HEK293T (cell line): Measurements from ENCODE around the gene EHBP1L1.

Source experiments
- CTCF ChIA-PET: fragments of 350-600 bp; formaldehyde crosslinking; extraction: SDS; loops from one replicate; lab custom pipeline; 2021; ENCODE audit warnings: antibody characterized with exemption, inconsistent platforms; lab: Yijun Ruan, JAX
- POLR2A ChIA-PET: fragments of 350-600 bp; formaldehyde crosslinking; extraction: SDS; loops from one replicate; lab custom pipeline; 2020; ENCODE audit warnings: antibody characterized with exemption, inconsistent platforms; lab: Yijun Ruan, JAX
- DNase-seq: peaks from one replicate; pipeline ENCODE4 v3.0.0; 2012; ENCODE audit warnings: mixed read lengths; ENCODE audit errors: extremely low spot score
- BHLHE40 ChIP-seq: fragments of 450-650 bp; IDR thresholded peaks from 2 replicates; pipeline ENCODE4 v1.6.1; 2016; ENCODE audit warnings: mild to moderate bottlenecking, moderate library complexity, borderline replicate concordance
- CTBP1 ChIP-seq: fragments of 450-650 bp; IDR thresholded peaks from 2 replicates; pipeline ENCODE4 v1.6.1; 2016; ENCODE audit warnings: borderline replicate concordance
- ELF4 ChIP-seq: fragments of 450-650 bp; IDR thresholded peaks from 2 replicates; pipeline ENCODE4 v1.6.1; 2017; ENCODE audit warnings: antibody characterized with exemption
- FOXA1 ChIP-seq: fragments of 450-650 bp; IDR thresholded peaks from 2 replicates; pipeline ENCODE4 v1.6.1; 2016; ENCODE audit warnings: mild to moderate bottlenecking
- FOXK2 ChIP-seq: fragments of 450-650 bp; IDR thresholded peaks from 2 replicates; pipeline ENCODE4 v1.6.1; 2016; ENCODE audit warnings: mild to moderate bottlenecking
- FOXM1 ChIP-seq: fragments of 450-650 bp; IDR thresholded peaks from 2 replicates; pipeline ENCODE4 v1.6.1; 2017; ENCODE audit warnings: mild to moderate bottlenecking, borderline replicate concordance
- HDGF ChIP-seq: fragments of 450-650 bp; IDR thresholded peaks from 2 replicates; pipeline ENCODE4 v1.6.1; 2017; ENCODE audit warnings: antibody characterized with exemption, borderline replicate concordance
- L3MBTL2 ChIP-seq: fragments of 450-650 bp; conservative IDR thresholded peaks from 2 replicates; pipeline ENCODE4 v1.6.1; 2016; ENCODE audit warnings: mild to moderate bottlenecking
- LEF1 ChIP-seq: fragments of 450-650 bp; IDR thresholded peaks from 2 replicates; pipeline ENCODE4 v1.6.1; 2017; ENCODE audit warnings: mild to moderate bottlenecking, borderline replicate concordance
- NFRKB ChIP-seq: fragments of 450-650 bp; IDR thresholded peaks from 2 replicates; pipeline ENCODE4 v1.6.1; 2016; ENCODE audit warnings: mild to moderate bottlenecking, moderate library complexity
- PKNOX1 ChIP-seq: fragments of 450-650 bp; IDR thresholded peaks from 2 replicates; pipeline ENCODE4 v1.6.1; 2016
- SUZ12 ChIP-seq: fragments of 450-650 bp; IDR thresholded peaks from 2 replicates; pipeline ENCODE4 v1.6.1; 2016; ENCODE audit warnings: mild to moderate bottlenecking
- TARDBP ChIP-seq: fragments of 450-650 bp; IDR thresholded peaks from 2 replicates; pipeline ENCODE4 v1.6.1; 2016
- ZNF384 ChIP-seq: fragments of 450-650 bp; IDR thresholded peaks from 2 replicates; pipeline ENCODE4 v1.6.1; 2016

Gene EHBP1L1

GRCh38 chr11:65639623-65640482 lies 64.0 kb downstream of the EHBP1L1 start:
- ChIA-PET CTCF (no interaction called here), POLR2A (interaction anchor here (1.4 to 1.5 kb wide), 2 partner anchors 23 to 80 kb away, joined by 5 read pairs; partner anchors contain the start of genes RELA and RNASEH2C)
- TF ChIP-seq ELF4 (no peak), CTBP1 (no peak), NFRKB (no peak), SUZ12 (no peak), FOXM1 (no peak), L3MBTL2 (no peak), LEF1 (no peak), PKNOX1 (no peak), BHLHE40 (no peak), HDGF (no peak), FOXA1 (no peak), TARDBP (no peak)
- no peak for DNase-seq

GRCh38 chr11:65640483-65641296 lies 64.8 kb downstream of the EHBP1L1 start:
- POLR2A ChIA-PET, result no interaction called here
- DNase-seq, result no peak
- TF ChIP-seq L3MBTL2, result no peak
- no peak for TF ChIP-seq ZNF384
- no peak for TF ChIP-seq PKNOX1
- TF ChIP-seq BHLHE40, result no peak
- no peak for TF ChIP-seq FOXM1
- TF ChIP-seq FOXK2, result no peak
- TF ChIP-seq NFRKB, result no peak
- no peak for TF ChIP-seq FOXA1
- CTCF ChIA-PET, result no interaction called here

DNA sequence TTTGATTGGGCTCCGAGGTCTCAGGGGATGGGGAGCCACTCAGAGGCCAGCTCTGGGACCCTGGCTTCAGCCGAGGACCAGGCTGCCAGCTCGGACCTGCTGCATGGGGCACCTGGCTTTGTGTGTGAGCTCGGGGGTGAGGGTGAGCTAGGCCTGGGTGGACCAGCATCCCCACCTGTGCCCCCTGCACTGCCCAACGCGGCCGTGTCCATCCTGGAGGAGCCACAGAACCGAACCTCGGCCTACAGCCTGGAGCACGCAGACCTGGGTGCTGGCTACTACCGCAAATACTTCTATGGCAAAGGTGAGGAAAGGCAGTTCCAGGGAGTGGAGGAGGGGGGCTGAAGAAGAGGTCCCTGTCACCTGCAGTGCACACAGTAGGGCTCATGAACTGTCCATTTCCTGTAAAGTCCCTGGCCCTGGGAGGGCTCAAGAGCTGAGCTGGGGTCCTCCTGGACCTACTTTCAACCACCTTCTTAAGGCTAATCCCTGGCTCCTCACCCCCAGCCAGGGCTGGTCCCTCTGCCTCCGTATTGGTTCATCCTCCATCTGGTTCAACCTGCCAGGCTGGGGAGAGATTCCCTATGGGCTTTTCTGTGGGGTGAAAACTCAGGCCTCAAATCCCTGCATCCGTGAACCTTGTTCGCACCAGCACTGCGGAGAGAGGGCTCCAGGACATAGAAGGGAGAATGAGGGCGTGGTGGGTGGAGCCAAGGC lies 65.6 kb downstream of the EHBP1L1 start:
- CTCF ChIA-PET, result no interaction called here
- no peak for DNase-seq
- TF ChIP-seq FOXM1, result no peak
- POLR2A ChIA-PET, result interaction anchor here (1.3 to 1.6 kb wide), 2 partner anchors 12 to 21 kb away, joined by 5 to 6 read pairs; partner anchors contain the start of gene RELA
